H1 (cell line): ENCODE measurements around the gene PLEKHM3. TPM values are rescaled to one million over a fixed set of nuclear protein-coding genes. Genes with fewer than 3 reads are reported as not detected.

Experiments
- CTCF ChIA-PET: fragments of 300-600 bp; sonication (Branson Sonifier 250); formaldehyde crosslinking; loops from one replicate; lab custom pipeline; 2021; ENCODE audit not compliant: partially characterized antibody; lab: Charles Lee
- POLR2A ChIA-PET: fragments of 300-600 bp; sonication (Branson Sonifier 250); formaldehyde crosslinking; loops from one replicate; lab custom pipeline; 2021; ENCODE audit warnings: inconsistent platforms; ENCODE audit not compliant: partially characterized antibody; lab: Charles Lee
- DNase-seq, 2 experiments: peaks; one replicate each; pipeline versions ENCODE4 v3.0.0 to v3.0.0-alpha.2; 2010 to 2022; ENCODE audit warnings: low spot score in 2 of 2, low read depth in 1 of 2, mixed read lengths in 1 of 2
- FAIRE-seq: peaks from 2 replicates; lab custom pipeline; 2011; peaks lifted over from hg19 to GRCh38; lab: Jason Lieb, UNC
- H2AFZ ChIP-seq: 2 replicates; pipeline ENCODE4 v1.8.1; 2012; ENCODE audit warnings: low read length, inconsistent platforms
- H2AK5ac ChIP-seq: 2 replicates; pipeline ENCODE4 v1.6.1; 2013; ENCODE audit warnings: low read depth, low read length
- H2BK120ac ChIP-seq: replicated peaks from 2 replicates; pipeline ENCODE3; 2013; ENCODE audit warnings: low read depth, low read length, inconsistent platforms
- H2BK12ac ChIP-seq: 2 replicates; pipeline ENCODE4 v1.6.1; 2013; ENCODE audit warnings: low read depth, low read length
- H2BK15ac ChIP-seq: 2 replicates; pipeline ENCODE4 v1.6.1; 2013; ENCODE audit warnings: low read length
- H2BK20ac ChIP-seq: 2 replicates; pipeline ENCODE4 v1.6.1; 2013; ENCODE audit warnings: low read length
- H2BK5ac ChIP-seq: 2 replicates; pipeline ENCODE4 v1.6.1; 2013; ENCODE audit warnings: low read depth, low read length
- H3K14ac ChIP-seq: 2 replicates; pipeline ENCODE4 v1.6.1; 2013; ENCODE audit warnings: inconsistent platforms; ENCODE audit not compliant: insufficient read length
- H3K18ac ChIP-seq: 2 replicates; pipeline ENCODE4 v1.6.1; 2013; ENCODE audit warnings: low read length; ENCODE audit errors: extremely low read depth
- H3K23ac ChIP-seq: 2 replicates; pipeline ENCODE4 v1.6.1; 2013; ENCODE audit warnings: inconsistent platforms; ENCODE audit not compliant: insufficient read length
- H3K23me2 ChIP-seq: 2 replicates; pipeline ENCODE4 v1.6.1; 2013; ENCODE audit warnings: low read depth, low read length
- H3K27ac ChIP-seq: 2 replicates; pipeline ENCODE4 v1.6.1; 2011; ENCODE audit warnings: low read depth, low read length, inconsistent platforms
- H3K27me3 ChIP-seq, 4 experiments: replicated peaks in 1 of 4; 1 replicate in 1 of 4; 2 replicates in 3 of 4; pipeline versions ENCODE4 v1.6.1 to v1.8.1; 2011 to 2013; ENCODE audit warnings: low read length in 3 of 4, mild to moderate bottlenecking in 3 of 4, inconsistent platforms in 2 of 4, mixed read lengths in 2 of 4, moderate library complexity in 1 of 4; ENCODE audit not compliant: control insufficient read depth in 3 of 4, insufficient read depth in 3 of 4; ENCODE audit errors: extremely low read depth in 1 of 4
- H3K36me3 ChIP-seq, 4 experiments: 2 replicates each; pipeline versions ENCODE4 v1.6.1 to v1.8.1; 2011 to 2013; ENCODE audit warnings: mild to moderate bottlenecking in 4 of 4, low read length in 3 of 4, moderate library complexity in 2 of 4, control low read depth in 1 of 4, inconsistent platforms in 1 of 4; ENCODE audit not compliant: insufficient read depth in 4 of 4, control insufficient read depth in 2 of 4
- H3K4ac ChIP-seq: replicated peaks from 2 replicates; pipeline ENCODE3; 2013; ENCODE audit warnings: low read length, low read depth, mixed read lengths, inconsistent platforms; ENCODE audit not compliant: insufficient read length
- H3K4me1 ChIP-seq, 4 experiments: replicated peaks in 1 of 4; 1 replicate in 1 of 4; 2 replicates in 3 of 4; pipeline versions ENCODE4 v1.6.1 to v1.8.1; 2011 to 2013; ENCODE audit warnings: low read length in 3 of 4, inconsistent platforms in 2 of 4, mixed read lengths in 1 of 4; ENCODE audit not compliant: insufficient read depth in 4 of 4, control insufficient read depth in 3 of 4
- H3K4me2 ChIP-seq, 2 experiments: 2 replicates each; pipeline versions ENCODE4 v1.6.1 to v1.8.1; 2011 to 2013; ENCODE audit warnings: low read depth in 2 of 2, low read length in 2 of 2, control low read depth in 1 of 2, inconsistent platforms in 1 of 2, mild to moderate bottlenecking in 1 of 2; ENCODE audit not compliant: insufficient read depth in 1 of 2
- H3K4me3 ChIP-seq, 4 experiments: fragments of 200-600, 300-600 bp in 1 of 4; sonication (generic), shearing (Covaris generic), sonication (Bioruptor Twin) in 1 of 4; 2 replicates each; pipeline versions ENCODE4 v1.5.1 to v1.8.1; 2011 to 2016; ENCODE audit warnings: low read length in 4 of 4, low read depth in 3 of 4, control low read depth in 2 of 4, inconsistent platforms in 2 of 4, mild to moderate bottlenecking in 2 of 4, mixed read lengths in 1 of 4, moderate library complexity in 1 of 4; ENCODE audit not compliant: insufficient read depth in 2 of 4; ENCODE audit errors: extremely low read depth in 1 of 4
- H3K56ac ChIP-seq: replicated peaks from 2 replicates; pipeline ENCODE3; 2013; ENCODE audit warnings: low read depth, mild to moderate bottlenecking, mixed read lengths, low read length, inconsistent platforms; ENCODE audit not compliant: insufficient read length
- H3K79me1 ChIP-seq: 2 replicates; pipeline ENCODE4 v1.6.1; 2013; ENCODE audit warnings: low read depth, low read length, control low read depth
- H3K79me2 ChIP-seq, 2 experiments: 2 replicates each; pipeline versions ENCODE4 v1.6.1 to v1.8.1; 2012 to 2013; ENCODE audit warnings: low read length in 2 of 2, mild to moderate bottlenecking in 2 of 2, inconsistent platforms in 1 of 2; ENCODE audit not compliant: insufficient read depth in 2 of 2, control insufficient read depth in 1 of 2
- H3K9ac ChIP-seq, 4 experiments: replicated peaks in 1 of 4; 1 replicate in 1 of 4; 2 replicates in 3 of 4; pipeline versions ENCODE4 v1.6.1 to v1.8.1; 2011 to 2013; ENCODE audit warnings: low read depth in 3 of 4, low read length in 3 of 4, control low read depth in 2 of 4, mild to moderate bottlenecking in 2 of 4, moderate library complexity in 2 of 4, inconsistent platforms in 1 of 4; ENCODE audit errors: extremely low read depth in 1 of 4
- H3K9me3 ChIP-seq, 2 experiments: 2 replicates each; pipeline versions ENCODE4 v1.6.1 to v1.8.1; 2012 to 2013; ENCODE audit warnings: mild to moderate bottlenecking in 2 of 2, moderate library complexity in 2 of 2, control low read depth in 1 of 2, inconsistent platforms in 1 of 2, low read depth in 1 of 2, low read length in 1 of 2, mixed read lengths in 1 of 2; ENCODE audit not compliant: insufficient read depth in 2 of 2
- H4K20me1 ChIP-seq, 2 experiments: replicated peaks in 1 of 2; 2 replicates each; pipeline versions ENCODE3 to v1.8.1; 2011 to 2013; ENCODE audit warnings: inconsistent platforms in 2 of 2, low read length in 2 of 2, mild to moderate bottlenecking in 1 of 2; ENCODE audit not compliant: insufficient read depth in 2 of 2, control insufficient read depth in 1 of 2
- H4K5ac ChIP-seq: 2 replicates; pipeline ENCODE4 v1.6.1; 2013; ENCODE audit warnings: low read length, low read depth, mixed read lengths, inconsistent platforms; ENCODE audit not compliant: insufficient read length
- H4K8ac ChIP-seq: 2 replicates; pipeline ENCODE4 v1.8.0; 2013; ENCODE audit warnings: mild to moderate bottlenecking, moderate library complexity, low read length, inconsistent platforms; ENCODE audit not compliant: insufficient read depth; ENCODE audit errors: extremely low read depth
- H4K91ac ChIP-seq: replicated peaks from 2 replicates; pipeline ENCODE3; 2013; ENCODE audit warnings: low read length, mixed read lengths, inconsistent platforms; ENCODE audit not compliant: insufficient read length
- EZH2 ChIP-seq: fragments of 200-600 bp; sonication (generic); IDR thresholded peaks from 2 replicates; pipeline ENCODE4 v1.7.1; 2012; ENCODE audit warnings: low read depth, mild to moderate bottlenecking, moderate library complexity, low read length, inconsistent platforms; ENCODE audit not compliant: severe bottlenecking
- GTF2F1 ChIP-seq: IDR thresholded peaks from 2 replicates; pipeline ENCODE4 v1.6.1; 2012; ENCODE audit warnings: low read depth, low read length, improper control_type of control experiment, borderline replicate concordance
- HDAC6 ChIP-seq: IDR thresholded peaks from one replicate; pipeline ENCODE4 v1.7.1; 2012; ENCODE audit warnings: low read depth, mild to moderate bottlenecking, inconsistent platforms, low read length, moderate library complexity
- KDM4A ChIP-seq: IDR thresholded peaks from one replicate; pipeline ENCODE4 v1.7.1; 2012; ENCODE audit warnings: low read depth, mild to moderate bottlenecking, moderate library complexity, low read length, inconsistent platforms; ENCODE audit not compliant: severe bottlenecking
- MAX ChIP-seq: IDR thresholded peaks from 2 replicates; pipeline ENCODE4 v1.6.1; 2012; ENCODE audit warnings: inconsistent platforms
- NRF1 ChIP-seq: IDR thresholded peaks from 2 replicates; pipeline ENCODE4 v1.6.1; 2011; ENCODE audit warnings: mild to moderate bottlenecking, low read depth, low read length, improper control_type of control experiment
- POLR2A ChIP-seq, 2 experiments: IDR thresholded peaks; 1 replicate in 1 of 2; 2 replicates in 1 of 2; pipeline ENCODE4 v1.6.1; 2011; ENCODE audit warnings: low read depth in 2 of 2, low read length in 2 of 2, mild to moderate bottlenecking in 2 of 2; ENCODE audit errors: control extremely low read depth in 1 of 2
- YY1 ChIP-seq: IDR thresholded peaks from 2 replicates; pipeline ENCODE4 v1.6.1; 2011; ENCODE audit warnings: low read depth, mild to moderate bottlenecking, low read length
- WGBS, 2 experiments: shearing (Covaris generic) in 1 of 2; methylation state at CpG; one replicate each; pipeline versions ENCODE4 v1.1.6 to v1.1.7; 2013 to 2015; ENCODE audit warnings: low lambda C conversion rate in 2 of 2, mixed read lengths in 2 of 2, inconsistent platforms in 1 of 2, low coverage in 1 of 2, missing lambda C conversion rate in 1 of 2; ENCODE audit not compliant: insufficient replicate concordance in 2 of 2, insufficient coverage in 1 of 2, insufficient read length in 1 of 2; ENCODE audit errors: extremely low coverage in 1 of 2, missing lambda C conversion rate in 1 of 2; 5-methylcytosine and 5-hydroxymethylcytosine counted together
- polyA plus RNA-seq, 7 experiments: library from polyadenylated mRNA; depleted of rRNA in 3 of 7; stranded (reverse) in 5 of 7; unstranded in 2 of 7; fragments of >200 nt in 5 of 7; fragments of 200-250 nt in 2 of 7; gene quantifications; 1 replicate in 5 of 7; 2 replicates in 1 of 7; 4 replicates in 1 of 7; pipeline versions ENCODE4 v1.2.1 to v1.2.3, GENCODE V29; 2011 to 2013; ENCODE audit warnings: missing spikeins in 2 of 7, mixed read lengths in 2 of 7
- total RNA-seq: library from RNA; stranded (reverse); fragmentation: NEBNext Ultra II Directional; extraction: Animal tissue kit (Norgen Biotek cat#: 25700); gene quantifications from 2 replicates; pipeline ENCODE4 v1.2.1, GENCODE V29; 2021
- TF ChIP-seq, protein P1 (sequence below): IDR thresholded peaks from 2 replicates; pipeline ENCODE4 v1.6.1; 2011; ENCODE audit warnings: low read depth, mild to moderate bottlenecking, low read length; ENCODE audit not compliant: insufficient read depth

The PLEKHM3 gene
- total and polyA plus RNA-seq, 2 of the 8 experiments (the other 6 are each of a cell fraction or from before 2014, with no cell fraction given) = 2.3 to 5.8 TPM

GRCh38 chr2:207854484-207855440, 170.6 kb downstream of the PLEKHM3 start:
- Histone ChIP-seq H3K9me3 (no peaks in the 10 kb centered on the region), H2BK5ac (no peak overlapping the region), H4K5ac (no peak overlapping the region), H2BK20ac (no peak overlapping the region), H3K4ac (no peak overlapping the region), H3K23me2 (no peaks in the 10 kb centered on the region), H3K79me2 (no peaks in the 10 kb centered on the region), H4K91ac (no peak overlapping the region), H4K20me1 (no peaks in the 10 kb centered on the region), H3K36me3 (no peaks in the 10 kb centered on the region), H2AFZ (no peak overlapping the region), H3K4me2 (no peak overlapping the region), H3K23ac (no peak overlapping the region), H3K14ac (no peak overlapping the region), H3K18ac (no peak overlapping the region), H3K27ac (no peak overlapping the region), H2BK12ac (no peak overlapping the region), H3K4me1 (no peaks in the 10 kb centered on the region), H2BK120ac (no peak overlapping the region), H3K27me3 (no peaks in the 10 kb centered on the region), H2AK5ac (no peak overlapping the region), H3K56ac (no peak overlapping the region), H3K4me3 (no peak overlapping the region), H4K8ac (no peak overlapping the region), H3K9ac (no peak overlapping the region), H2BK15ac (no peak overlapping the region), H3K79me1 (no peaks in the 10 kb centered on the region)
- DNase-seq (no peak), FAIRE-seq (no peak)
- ChIA-PET POLR2A (no interaction called here), CTCF (interaction anchor here (1.0 to 1.4 kb wide), 3 partner anchors 16 to 217 kb away, joined by 3 to 5 read pairs (median 3); no protein-coding TSS in a partner anchor)
- WGBS, 2 experiments = 93% methylated on average over 2 of the region's 2 CpGs; no CpG with 5 or more reads in 1 of the 2 experiments
- TF ChIP-seq KDM4A (no peak), NRF1 (no peak), GTF2F1 (no peak), POLR2A (IDR thresholded peaks at IDR 0.05; ENCODE audit: control extremely low read depth in 1 of 2, low read depth in 2 of 2, low read length in 2 of 2) (no peak), EZH2 (no peak), HDAC6 (no peak), YY1 (no peak), MAX (no peak)
- TF ChIP-seq, protein P1, sequence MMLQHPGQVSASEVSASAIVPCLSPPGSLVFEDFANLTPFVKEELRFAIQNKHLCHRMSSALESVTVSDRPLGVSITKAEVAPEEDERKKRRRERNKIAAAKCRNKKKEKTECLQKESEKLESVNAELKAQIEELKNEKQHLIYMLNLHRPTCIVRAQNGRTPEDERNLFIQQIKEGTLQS = no peak
